HG02884 (cell line): Measurements from ENCODE around the gene PDZD2.
"Not testable (repeated sequence)": the region's sequence is repeated elsewhere in the genome, so short reads cannot be mapped to it uniquely, and the experiment has no call there.

ENCODE experiments used
- ATAC-seq: cut with Tn5 transposase; IDR thresholded peaks from one replicate; pipeline ENCODE4 v1.9.1; 2021; ENCODE audit warnings: mild to moderate bottlenecking, moderate library complexity; ENCODE audit not compliant: unreplicated experiment

Gene PDZD2

DNA sequence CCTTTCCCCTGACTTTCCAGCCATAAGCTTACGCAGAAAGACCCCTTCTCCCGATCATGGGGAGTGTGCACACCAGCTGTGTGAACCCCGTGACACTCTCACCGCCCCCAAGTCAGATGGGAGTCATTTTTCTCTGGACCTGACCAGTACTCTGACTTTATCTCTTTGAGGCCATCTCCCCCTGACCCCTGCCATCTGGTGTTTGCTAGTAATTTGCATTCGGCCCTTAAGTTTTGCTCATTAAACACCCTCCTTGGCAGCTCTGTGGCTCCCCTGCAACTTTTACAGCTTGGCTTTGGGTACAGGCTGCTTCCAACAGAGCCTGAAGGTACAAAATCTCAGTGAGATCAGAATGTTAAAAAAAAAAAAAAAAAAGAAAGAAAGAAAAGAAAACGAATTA, 43.9 kb downstream of the PDZD2 start:
- ATAC-seq, result no peak

DNA sequence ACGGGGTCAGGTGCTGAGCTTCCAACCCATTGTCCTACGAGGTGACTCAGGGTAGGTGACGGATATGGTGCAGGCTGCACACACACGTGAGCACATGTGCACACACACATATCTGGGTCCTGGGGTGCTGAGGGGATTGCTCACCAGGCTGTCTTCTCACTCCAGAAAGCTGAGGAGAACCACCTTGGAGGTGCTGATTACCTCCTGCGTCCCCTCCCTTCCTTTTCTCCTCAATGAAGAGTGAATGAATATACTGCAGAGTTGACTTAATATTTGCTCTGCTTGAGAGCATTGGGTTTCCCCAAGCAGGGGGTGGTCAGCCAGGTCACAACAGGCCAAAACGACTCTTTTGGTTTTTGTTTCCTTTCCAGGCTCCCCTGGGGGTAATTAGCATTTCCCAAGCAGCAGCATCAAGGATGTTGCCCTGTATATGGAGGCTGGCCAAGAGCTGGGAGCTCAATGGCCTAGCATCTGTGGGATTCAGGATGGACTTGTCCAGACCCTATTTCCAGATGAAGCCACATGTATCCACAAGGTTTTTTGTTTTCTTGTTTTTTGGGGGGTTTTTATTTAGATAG, 49.7 kb downstream of the PDZD2 start:
- ATAC-seq, result no peak

DNA sequence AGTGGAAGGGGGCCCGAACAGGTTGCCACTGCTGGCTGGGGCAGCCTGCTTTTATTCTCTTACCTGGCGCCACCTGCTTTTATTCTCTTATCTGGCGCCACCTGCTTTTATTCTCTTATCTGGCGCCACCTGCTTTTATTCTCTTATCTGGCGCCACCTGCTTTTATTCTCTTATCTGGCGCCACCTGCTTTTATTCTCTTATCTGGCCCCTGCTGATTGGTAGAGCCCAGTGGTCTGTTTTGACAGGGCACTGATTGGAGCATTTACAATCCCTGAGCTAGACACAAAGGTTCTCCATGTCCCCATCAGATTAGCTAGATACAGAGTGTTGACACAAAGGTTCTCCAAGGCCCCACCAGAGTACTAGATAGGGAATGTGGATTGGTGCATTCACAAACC, 52.5 kb downstream of the PDZD2 start:
- not testable (repeated sequence) for ATAC-seq

DNA sequence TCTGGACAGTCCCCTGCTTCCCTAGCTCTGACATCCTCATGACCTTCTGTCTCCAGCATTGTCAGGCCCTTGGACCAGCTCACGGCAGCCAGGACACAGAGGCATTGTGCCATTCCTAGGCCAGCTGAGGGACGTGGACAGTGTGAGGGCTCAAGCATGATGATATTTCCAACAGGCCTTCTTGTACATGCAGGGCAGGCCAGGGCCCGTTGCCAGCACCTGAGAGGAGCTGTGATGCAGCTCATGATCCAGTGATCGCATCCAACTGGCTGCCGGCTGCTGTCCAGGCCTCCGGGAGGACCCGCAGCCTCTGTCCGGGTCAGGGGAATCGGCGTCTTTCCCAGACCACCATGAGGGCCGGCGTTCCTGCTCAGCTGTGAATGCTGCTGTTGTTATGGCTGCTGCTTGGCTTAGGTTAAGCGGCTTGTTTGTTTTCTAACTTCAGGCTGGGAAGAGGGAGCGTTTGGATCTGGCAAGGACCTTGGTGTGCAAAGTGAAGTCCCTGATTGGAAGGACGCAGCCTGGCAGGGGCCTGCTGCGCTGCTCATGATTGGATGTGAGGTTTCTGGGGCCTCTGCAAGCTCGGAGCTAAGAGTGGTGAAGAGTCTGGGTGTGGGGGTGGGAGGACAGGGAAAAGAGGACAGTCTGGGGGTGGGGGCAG, 53.8 kb downstream of the PDZD2 start:
- ATAC-seq, result no peak

DNA sequence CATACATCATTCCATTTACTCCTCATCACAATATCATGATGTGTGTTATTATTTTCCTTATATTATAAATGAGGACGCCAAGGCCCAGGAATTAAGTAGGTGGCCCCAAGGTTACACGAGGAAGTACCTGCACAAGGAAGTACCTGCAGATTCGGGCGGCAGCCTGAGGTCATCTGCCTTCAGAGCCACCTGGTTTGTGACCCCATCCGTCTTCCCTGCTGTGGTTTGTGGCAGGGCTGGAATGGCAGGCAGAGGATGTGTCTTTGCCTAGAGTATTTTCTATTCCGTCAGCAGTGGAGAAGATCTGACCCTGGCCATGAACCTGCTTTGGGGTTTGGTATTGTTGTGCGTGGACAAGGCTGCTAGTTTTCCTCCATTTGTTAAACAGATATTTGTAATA, 59.7 kb downstream of the PDZD2 start:
- ATAC-seq, result no peak

DNA sequence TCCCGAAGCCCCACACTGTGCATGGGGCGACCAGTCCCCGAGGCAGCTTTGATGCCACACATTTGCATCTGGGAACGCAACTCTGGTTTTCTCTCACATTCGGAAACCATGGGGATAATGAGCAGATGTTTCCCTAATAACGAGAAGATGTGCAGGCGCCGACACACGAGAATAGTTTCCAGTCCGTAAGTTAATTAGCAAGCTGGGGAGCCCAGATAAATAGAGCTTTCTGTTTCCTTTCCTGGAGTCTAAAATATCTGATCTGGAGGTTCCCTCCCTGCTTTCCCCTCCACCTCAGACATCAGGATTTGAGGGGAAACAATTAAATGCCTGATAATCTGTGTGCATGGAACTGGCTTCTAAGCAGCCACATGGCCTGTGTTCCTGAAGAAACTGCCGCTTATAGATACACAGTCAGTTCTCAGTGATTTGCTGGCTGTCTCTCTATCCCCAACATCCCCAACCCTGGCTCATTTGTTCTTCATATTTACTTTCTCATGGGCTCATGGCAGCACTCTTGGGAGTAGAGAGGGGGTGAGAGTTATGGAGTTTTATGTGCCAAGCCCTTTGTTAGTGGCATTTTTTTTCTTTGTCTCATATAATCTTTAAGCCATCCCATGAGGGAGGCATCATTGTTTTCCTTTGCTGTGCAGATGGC, 62.8 kb downstream of the PDZD2 start:
- ATAC-seq, result no peak

DNA sequence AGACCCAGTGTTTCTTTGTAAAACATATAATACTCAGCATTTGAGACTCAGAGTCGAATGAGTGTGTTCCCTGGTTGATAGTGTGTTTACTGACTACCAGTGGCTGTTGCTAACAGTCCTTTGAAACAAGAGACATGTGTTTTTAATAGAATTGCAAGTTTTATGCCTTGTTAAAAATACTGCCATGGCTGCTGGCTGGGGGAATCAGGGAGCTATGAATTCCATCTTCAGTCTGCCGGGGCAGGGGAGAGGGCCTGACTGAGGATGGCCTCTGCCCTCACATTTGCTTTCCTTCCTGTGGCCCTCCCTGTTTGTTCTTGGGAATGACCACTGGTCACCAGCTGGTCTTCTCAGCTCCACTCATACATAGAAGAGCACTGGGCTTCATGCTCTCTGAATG, 63.8 kb downstream of the PDZD2 start:
- no peak for ATAC-seq

DNA sequence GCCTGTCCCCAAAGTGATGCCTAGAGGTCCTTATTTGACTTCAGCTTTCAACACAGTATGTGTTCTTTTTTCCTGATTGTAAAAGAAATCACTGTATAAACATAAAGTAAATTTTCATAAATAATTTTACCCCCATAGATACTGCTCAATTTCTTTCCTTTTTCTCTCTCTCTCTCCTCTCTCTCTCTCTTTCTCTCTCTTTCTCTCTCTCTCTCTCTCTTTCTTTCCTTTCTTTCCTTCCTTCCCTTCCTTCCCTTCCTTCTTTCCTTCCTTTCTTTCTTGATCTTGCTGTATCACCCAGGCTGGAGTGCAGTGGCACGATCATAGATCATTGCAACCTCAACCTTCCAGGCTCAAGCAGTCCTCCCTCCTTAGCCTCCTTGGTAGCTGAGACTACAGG, 64.8 kb downstream of the PDZD2 start:
- ATAC-seq, result no peak

DNA sequence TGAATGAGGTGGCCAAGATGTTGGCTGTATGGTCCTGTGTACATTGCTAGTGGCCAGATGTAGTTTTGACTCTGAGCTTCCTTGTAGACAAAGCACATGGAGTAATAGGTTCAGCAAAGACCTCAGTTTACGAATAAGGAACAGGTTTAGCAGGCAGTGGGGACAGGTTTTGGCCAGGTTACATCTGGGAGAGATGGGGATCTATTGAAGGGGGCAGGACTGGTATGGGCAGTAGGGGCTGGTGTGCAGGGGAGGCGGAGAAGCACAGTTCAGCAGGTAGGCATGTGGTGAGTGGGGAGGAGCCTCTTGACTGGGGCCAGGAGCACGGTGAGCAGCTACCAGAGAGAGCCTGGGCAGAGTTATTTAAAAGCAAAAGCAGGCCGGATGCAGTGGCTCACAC, 67.3 kb downstream of the PDZD2 start:
- no peak for ATAC-seq

DNA sequence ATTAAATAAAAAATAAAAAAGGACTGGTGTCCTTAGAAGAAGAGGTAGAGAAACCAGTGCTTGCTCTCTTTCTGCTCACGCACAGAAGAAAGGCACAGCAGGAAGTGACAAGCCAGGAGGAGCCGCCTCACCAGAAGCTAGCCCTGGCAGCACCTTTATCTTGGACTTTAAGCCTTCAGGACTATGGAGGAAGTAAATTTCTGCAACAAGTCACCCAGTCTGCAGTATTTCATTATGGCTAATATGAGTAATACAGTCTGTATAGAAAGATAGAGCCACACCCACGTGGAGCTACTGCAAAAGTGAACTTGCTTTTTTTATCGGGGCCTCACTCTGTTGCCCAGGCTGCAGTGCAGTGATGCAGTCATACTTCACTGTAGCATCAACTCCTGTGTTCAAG, 68.4 kb downstream of the PDZD2 start:
- ATAC-seq, result no peak

DNA sequence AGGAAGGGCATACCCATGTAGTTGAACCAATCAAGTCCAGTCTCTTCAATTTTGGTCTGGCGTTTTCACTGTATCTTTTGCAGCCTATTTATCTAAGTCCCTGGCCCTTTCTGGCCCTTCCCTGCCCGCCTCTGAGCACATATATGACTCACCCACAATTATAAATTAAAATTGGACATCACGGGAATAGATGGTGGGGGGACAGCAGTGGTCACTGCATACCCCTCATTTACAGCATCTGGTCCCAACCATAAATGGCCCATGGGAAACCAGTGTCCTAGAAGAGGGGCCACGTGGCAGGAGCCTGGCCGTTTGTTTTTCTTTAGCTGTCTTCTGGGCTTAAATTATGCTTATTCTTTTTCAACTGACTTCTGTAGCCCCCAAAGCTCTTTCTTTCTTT, 69.2 kb downstream of the PDZD2 start:
- ATAC-seq, result no peak

DNA sequence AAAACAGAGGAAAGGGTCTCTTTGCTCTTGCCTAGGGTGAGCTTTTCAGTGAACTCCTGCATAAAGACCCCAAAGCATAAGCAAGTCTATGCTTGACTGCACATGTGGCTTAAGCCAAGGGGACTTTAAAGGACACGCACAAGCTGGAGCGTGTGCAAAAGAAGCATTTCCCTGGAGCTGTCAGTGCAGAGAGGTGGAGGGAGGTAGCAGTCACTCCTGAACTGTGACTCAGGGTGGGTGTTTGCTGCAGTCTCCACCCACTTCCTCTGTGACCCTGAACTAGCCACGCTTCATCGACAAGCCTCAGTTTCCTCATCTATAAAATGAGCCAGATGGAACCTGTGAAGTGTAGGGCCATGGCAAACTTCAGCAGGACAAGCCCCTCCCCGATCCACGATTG, 72.4 kb downstream of the PDZD2 start:
- no peak for ATAC-seq

DNA sequence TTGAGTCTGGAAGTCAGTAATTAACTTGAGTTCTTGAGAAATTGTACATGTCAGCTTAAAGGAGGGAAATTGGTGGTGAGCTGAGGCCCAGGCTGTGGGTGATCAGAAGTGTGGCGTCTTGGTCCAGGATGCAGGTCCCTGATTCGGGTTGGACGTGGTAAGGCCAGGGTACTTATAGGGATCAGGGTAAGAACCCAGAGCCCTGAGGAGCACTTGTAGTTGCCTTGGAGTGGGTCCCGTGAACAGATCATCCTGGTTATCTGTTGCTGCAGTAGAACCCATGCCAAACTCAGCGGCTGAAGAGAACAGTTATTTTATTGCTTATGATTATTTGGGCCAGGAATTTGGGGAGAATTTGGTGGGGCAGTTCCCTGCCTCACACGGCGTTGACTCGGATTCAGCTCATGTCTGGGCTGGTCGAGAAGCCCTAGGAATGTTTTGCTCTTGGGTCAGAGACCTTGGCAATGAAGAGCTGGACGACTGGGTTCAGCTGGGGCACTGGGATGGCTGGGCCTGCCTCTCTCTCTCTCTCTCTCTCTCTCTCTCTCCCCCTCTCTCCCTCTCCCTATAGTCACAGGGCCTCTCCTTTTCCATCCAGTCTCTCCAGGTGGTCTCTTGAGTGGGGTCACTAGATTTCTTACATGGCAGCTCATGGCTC, 73.1 kb downstream of the PDZD2 start:
- no peak for ATAC-seq

DNA sequence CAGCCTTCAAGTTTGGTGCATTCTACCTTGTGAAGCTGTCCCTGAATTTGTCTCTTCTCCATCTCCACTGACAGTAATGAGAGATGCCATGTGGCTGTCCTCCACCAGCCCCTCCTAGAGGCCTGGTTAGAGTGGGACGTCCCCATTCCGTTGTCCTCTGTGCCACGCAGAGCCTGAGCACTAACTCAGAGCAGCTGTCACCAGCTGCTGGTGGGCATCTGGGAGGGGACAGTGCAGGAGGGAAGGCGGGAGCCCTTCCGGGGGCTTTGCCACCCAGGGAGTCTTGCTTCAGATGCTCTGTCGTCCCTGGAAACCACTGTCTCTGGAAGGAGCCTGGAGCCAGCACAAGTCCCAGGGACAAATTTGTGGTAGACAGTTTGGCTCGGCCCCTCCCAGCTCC, 78.6 kb downstream of the PDZD2 start:
- no peak for ATAC-seq

DNA sequence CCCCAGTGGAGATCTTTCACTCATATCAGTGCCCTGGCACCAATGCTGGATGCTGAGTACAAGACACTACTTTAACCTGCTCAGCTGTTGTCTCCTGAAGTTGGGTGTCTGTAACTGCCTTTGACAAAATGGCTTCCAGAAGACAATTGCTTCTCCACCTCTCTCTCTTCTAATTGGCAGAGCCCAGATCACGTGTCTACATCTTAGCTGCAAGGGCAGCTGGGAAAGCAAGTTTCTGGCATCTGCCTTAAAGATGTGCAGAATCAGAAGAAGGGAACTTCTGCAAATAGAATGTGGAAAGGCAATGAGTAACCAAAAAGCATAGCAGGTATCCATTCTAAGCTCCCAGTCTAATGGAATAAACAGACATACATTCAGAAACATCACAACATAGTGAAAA, 81.1 kb downstream of the PDZD2 start:
- ATAC-seq, result no peak

DNA sequence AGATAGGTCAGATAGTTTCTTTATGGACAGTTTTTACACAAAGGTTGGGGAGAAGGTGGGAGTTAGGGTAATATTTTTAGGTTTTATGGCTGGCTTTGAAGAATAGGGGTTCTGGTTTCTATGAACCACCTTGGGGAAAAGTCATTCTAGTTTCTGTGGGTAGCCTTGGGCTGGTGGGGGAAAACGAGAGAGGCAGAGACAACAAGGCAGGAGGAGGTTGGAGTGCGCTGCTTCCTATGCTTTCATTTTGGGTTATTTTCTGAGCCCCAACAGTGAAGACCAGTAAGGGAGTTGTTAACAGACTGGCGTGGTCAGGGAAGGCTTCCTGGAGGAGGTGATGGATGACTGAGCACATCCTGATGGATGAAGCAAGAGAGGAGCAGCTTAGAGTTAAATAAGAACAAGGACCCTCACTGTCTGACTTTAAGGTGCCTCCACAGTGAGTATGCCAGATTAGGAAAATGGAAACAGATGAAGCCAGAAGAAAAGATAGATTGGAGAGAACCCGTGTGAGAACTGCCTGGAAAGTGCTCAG, 81.9 kb downstream of the PDZD2 start:
- ATAC-seq, result no peak

DNA sequence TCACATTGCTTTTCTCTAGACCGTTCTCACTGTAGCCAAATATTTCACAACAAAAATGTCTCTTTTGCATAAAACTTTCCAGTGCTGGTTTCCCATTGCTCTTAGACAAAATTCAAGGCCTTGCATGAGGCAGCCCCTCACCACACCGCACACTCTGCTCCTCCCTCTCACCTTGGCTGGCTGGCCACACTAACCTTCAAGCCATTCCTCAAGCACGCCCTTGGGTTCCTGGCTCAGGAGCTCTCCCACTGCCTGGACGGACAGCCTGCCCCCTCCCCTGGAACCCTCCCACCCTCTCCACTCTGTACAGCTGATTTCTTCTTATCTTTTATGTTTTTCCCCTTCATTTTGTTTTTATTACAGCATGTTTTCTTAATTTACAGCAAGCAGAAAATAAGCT, 83.2 kb downstream of the PDZD2 start:
- ATAC-seq, result no peak

DNA sequence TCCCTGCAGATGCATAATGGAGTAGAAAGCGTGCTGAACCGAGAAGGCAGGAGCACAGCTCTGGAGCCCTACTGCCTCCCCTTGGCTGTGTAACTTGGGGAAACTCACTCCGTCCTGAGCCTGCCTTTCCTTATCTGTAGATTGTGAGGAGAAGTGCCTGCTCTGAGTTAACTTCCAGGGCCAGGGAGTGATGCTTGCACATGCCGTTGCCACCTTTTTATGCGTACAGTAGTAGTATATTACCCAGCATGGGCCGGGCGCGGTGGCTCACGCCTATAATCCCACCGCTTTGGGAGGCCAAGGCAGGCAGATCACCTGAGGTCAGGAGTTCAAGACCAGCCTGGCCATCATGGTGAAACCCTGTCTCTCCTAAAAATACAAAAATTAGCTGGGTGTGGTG, 87.1 kb downstream of the PDZD2 start:
- ATAC-seq, result no peak

DNA sequence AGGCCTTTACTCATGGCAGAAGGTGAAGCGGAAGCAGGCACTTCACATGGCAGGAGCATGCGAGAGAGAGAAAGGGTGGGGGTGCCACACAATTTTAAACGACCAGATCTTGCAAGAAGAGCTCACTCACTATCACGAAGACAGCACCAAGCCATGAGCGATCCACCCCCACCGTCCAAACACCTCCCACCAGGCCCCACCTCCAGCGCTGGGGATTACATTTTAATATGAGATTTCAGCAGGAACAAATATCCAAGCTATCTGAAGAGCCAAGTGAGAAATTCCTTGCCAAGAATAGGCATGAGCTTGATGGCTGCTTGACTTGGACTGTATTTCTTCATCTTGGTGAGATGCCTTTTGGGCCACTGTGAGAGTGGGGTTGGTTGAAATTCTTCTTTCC, 88.0 kb downstream of the PDZD2 start:
- no peak for ATAC-seq

DNA sequence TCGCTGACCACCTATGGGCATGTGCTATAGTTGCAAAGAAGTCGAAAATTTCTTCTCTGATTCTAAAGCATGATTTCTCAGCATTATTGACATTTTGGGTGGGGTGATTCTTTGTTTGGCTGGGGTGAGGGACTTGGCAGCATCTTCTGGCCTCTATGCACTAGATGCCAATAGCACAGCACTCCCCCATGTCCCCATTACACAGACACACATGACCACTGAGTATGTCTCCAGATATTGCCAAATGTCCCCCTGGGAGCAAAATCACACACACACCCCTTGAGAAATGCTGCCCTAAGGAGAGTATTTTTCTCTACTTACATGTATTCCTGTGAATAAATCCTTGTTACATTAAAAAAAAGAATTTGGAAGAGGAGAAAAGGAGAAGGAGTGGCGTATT, 89.1 kb downstream of the PDZD2 start:
- ATAC-seq, result no peak

DNA sequence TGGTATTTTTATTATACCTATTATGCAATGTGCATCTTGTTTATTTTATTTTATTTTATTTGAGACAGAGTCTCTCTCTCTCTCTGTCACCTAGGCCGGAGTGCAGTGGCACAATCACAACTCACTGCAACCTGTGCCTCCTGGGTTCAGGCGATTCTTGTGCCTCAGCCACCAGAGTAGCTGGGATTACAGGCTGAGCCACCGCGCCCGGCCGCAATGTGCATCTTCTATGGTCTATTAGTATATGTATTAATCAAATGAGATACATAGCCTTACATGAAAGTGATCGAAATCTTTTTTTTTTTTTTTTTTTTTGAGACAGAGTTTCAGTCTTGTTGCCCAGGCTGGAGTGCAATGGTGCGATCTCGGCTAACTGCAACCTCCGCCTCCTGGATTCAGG, 89.9 kb downstream of the PDZD2 start:
- ATAC-seq, result not testable (repeated sequence)

DNA sequence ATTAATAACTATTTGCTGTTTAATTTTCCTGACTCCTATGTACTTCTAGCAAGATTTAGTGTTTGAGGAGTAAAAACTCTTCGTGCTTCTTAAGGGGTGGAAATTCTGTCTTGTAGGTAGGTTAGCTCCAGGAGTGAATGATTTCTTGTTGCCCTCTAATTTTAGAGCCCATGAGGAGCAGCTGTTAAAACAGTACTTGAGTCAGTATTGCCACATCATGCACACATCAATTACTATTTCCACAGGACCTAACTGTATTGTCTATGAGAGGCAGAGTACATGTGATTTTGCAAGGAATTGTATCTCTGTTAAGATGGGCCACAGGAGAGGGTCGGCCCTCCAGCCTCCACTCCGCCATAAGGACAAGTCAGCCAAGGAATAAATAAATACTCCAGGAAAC, 91.2 kb downstream of the PDZD2 start:
- ATAC-seq, result no peak
